Measurements from ENCODE around the gene ETNK2.
A peak's percentile ranks its signal among the peaks of the same experiment; 100 is the strongest.

ETNK2 gene

GRCh38 chr1:204136814-204137213 lies 15.0 kb downstream of the ETNK2 start:
- DNase-seq (ENCODE audit: low spot score in 2 of 2) (no peak), ATAC-seq (replicated peaks; ENCODE audit: extremely low read depth, poor library complexity, severe bottlenecking) (no peak)
- no peak overlapping the region for H3K27ac Mint-ChIP-seq (ENCODE audit: low read depth)
- H3K9me3 Mint-ChIP-seq: no peaks in the 10 kb centered on the region
- H3K4me1 Mint-ChIP-seq: no peaks in the 10 kb centered on the region
- peaks cover 8% of the 10 kb centered on the region for H3K27me3 Mint-ChIP-seq
- no peak overlapping the region for H3K4me3 Mint-ChIP-seq
- H3K36me3 Mint-ChIP-seq (ENCODE audit: insufficient read depth): peaks cover 3% of the 10 kb centered on the region

GRCh38 chr1:204134103-204134502 lies 17.7 kb downstream of the ETNK2 start:
- H3K9me3 Mint-ChIP-seq: no peaks in the 10 kb centered on the region
- no peak overlapping the region for H3K27ac Mint-ChIP-seq (ENCODE audit: low read depth)
- no peak for DNase-seq (ENCODE audit: low spot score in 2 of 2)
- no peak overlapping the region for H3K4me3 Mint-ChIP-seq
- ATAC-seq (replicated peaks; ENCODE audit: extremely low read depth, poor library complexity, severe bottlenecking): no peak
- H3K27me3 Mint-ChIP-seq: no peaks in the 10 kb centered on the region
- no peaks in the 10 kb centered on the region for H3K36me3 Mint-ChIP-seq (ENCODE audit: insufficient read depth)
- H3K4me1 Mint-ChIP-seq: peaks cover 4% of the 10 kb centered on the region

GRCh38 chr1:204132718-204133117 lies 19.1 kb downstream of the ETNK2 start:
- ATAC-seq (replicated peaks; ENCODE audit: extremely low read depth, poor library complexity, severe bottlenecking) (no peak), DNase-seq (ENCODE audit: low spot score in 2 of 2) (no peak)
- H3K27me3 Mint-ChIP-seq: no peaks in the 10 kb centered on the region
- H3K4me3 Mint-ChIP-seq: no peak overlapping the region
- no peaks in the 10 kb centered on the region for H3K9me3 Mint-ChIP-seq
- H3K27ac Mint-ChIP-seq (ENCODE audit: low read depth): no peak overlapping the region
- peaks cover 10% of the 10 kb centered on the region for H3K4me1 Mint-ChIP-seq
- H3K36me3 Mint-ChIP-seq (ENCODE audit: insufficient read depth): no peaks in the 10 kb centered on the region

GRCh38 chr1:204131978-204132377 lies 19.9 kb downstream of the ETNK2 start:
- H3K36me3 Mint-ChIP-seq (ENCODE audit: insufficient read depth): peaks cover under 1% of the 10 kb centered on the region

GRCh38 chr1:204130981-204131892 lies 20.6 kb downstream of the ETNK2 start:
- H3K36me3 Mint-ChIP-seq (ENCODE audit: insufficient read depth): peaks cover 3% of the 10 kb centered on the region
- H3K4me1 Mint-ChIP-seq: peaks cover 10% of the 10 kb centered on the region
- H3K9me3 Mint-ChIP-seq: no peaks in the 10 kb centered on the region
- no peak for DNase-seq (ENCODE audit: low spot score in 2 of 2)
- H3K27ac Mint-ChIP-seq (ENCODE audit: low read depth): peak overlapping the region; percentile 72
- no peak for ATAC-seq (replicated peaks; ENCODE audit: extremely low read depth, poor library complexity, severe bottlenecking)
- no peaks in the 10 kb centered on the region for H3K27me3 Mint-ChIP-seq
- no peak overlapping the region for H3K4me3 Mint-ChIP-seq

More at GRCh38 chr1:204131978-204132377, 19.9 kb downstream of the ETNK2 start:
- ATAC-seq (replicated peaks; ENCODE audit: extremely low read depth, poor library complexity, severe bottlenecking): no peak
- Mint-ChIP-seq H3K9me3 (no peaks in the 10 kb centered on the region), H3K27me3 (no peaks in the 10 kb centered on the region), H3K27ac (ENCODE audit: low read depth) (no peak overlapping the region), H3K4me1 (peaks cover 10% of the 10 kb centered on the region), H3K4me3 (no peak overlapping the region)
- DNase-seq (ENCODE audit: low spot score in 2 of 2): no peak

GRCh38 chr1:204130178-204130577 lies 21.7 kb downstream of the ETNK2 start:
- no peak for ATAC-seq (replicated peaks; ENCODE audit: extremely low read depth, poor library complexity, severe bottlenecking)

GRCh38 chr1:204128964-204129896 lies 22.6 kb downstream of the ETNK2 start:
- Mint-ChIP-seq H3K27ac (ENCODE audit: low read depth) (peak overlapping the region; percentile 30), H3K4me1 (peaks cover 10% of the 10 kb centered on the region), H3K9me3 (no peaks in the 10 kb centered on the region), H3K27me3 (no peaks in the 10 kb centered on the region), H3K36me3 (ENCODE audit: insufficient read depth) (peaks cover 3% of the 10 kb centered on the region), H3K4me3 (no peak overlapping the region)
- peak; percentile 75 for ATAC-seq (replicated peaks; ENCODE audit: extremely low read depth, poor library complexity, severe bottlenecking)
- peak; percentile 40 to 51 for DNase-seq (ENCODE audit: low spot score in 2 of 2)

More at GRCh38 chr1:204130178-204130577, 21.7 kb downstream of the ETNK2 start:
- peak overlapping the region; percentile 72 for H3K27ac Mint-ChIP-seq (ENCODE audit: low read depth)
- H3K9me3 Mint-ChIP-seq: no peaks in the 10 kb centered on the region
- no peak overlapping the region for H3K4me3 Mint-ChIP-seq
- no peaks in the 10 kb centered on the region for H3K27me3 Mint-ChIP-seq
- peaks cover 3% of the 10 kb centered on the region for H3K36me3 Mint-ChIP-seq (ENCODE audit: insufficient read depth)
- no peak for DNase-seq (ENCODE audit: low spot score in 2 of 2)
- peaks cover 10% of the 10 kb centered on the region for H3K4me1 Mint-ChIP-seq

- Mint-ChIP-seq H3K4me1 (peaks cover 10% of the 10 kb centered on the region), H3K9me3 (no peaks in the 10 kb centered on the region), H3K36me3 (ENCODE audit: insufficient read depth) (peaks cover 3% of the 10 kb centered on the region), H3K27me3 (no peaks in the 10 kb centered on the region), H3K27ac (ENCODE audit: low read depth) (peak overlapping the region; percentile 30), H3K4me3 (no peak overlapping the region)
- ATAC-seq (replicated peaks; ENCODE audit: extremely low read depth, poor library complexity, severe bottlenecking) (no peak), DNase-seq (ENCODE audit: low spot score in 2 of 2) (no peak)
These were observed 23.3 kb downstream of the ETNK2 start for GRCh38 chr1:204128464-204128963.

- peaks cover 10% of the 10 kb centered on the region for H3K4me1 Mint-ChIP-seq
- ATAC-seq (replicated peaks; ENCODE audit: extremely low read depth, poor library complexity, severe bottlenecking) (no peak), DNase-seq (ENCODE audit: low spot score in 2 of 2) (no peak)
- no peaks in the 10 kb centered on the region for H3K27me3 Mint-ChIP-seq
- no peak overlapping the region for H3K27ac Mint-ChIP-seq (ENCODE audit: low read depth)
- no peak overlapping the region for H3K4me3 Mint-ChIP-seq
- H3K36me3 Mint-ChIP-seq (ENCODE audit: insufficient read depth): peaks cover 3% of the 10 kb centered on the region
- no peaks in the 10 kb centered on the region for H3K9me3 Mint-ChIP-seq
These were observed 24.1 kb downstream of the ETNK2 start for GRCh38 chr1:204127597-204128242.

- Mint-ChIP-seq H3K36me3 (ENCODE audit: insufficient read depth) (peaks cover 3% of the 10 kb centered on the region), H3K27ac (ENCODE audit: low read depth) (no peak overlapping the region), H3K27me3 (no peaks in the 10 kb centered on the region), H3K4me3 (no peak overlapping the region), H3K4me1 (peaks cover 10% of the 10 kb centered on the region), H3K9me3 (no peaks in the 10 kb centered on the region)
- DNase-seq (ENCODE audit: low spot score in 2 of 2) (no peak), ATAC-seq (replicated peaks; ENCODE audit: extremely low read depth, poor library complexity, severe bottlenecking) (no peak)
These were observed 24.9 kb downstream of the ETNK2 start for GRCh38 chr1:204126956-204127355.

- Mint-ChIP-seq H3K9me3 (no peaks in the 10 kb centered on the region), H3K4me1 (peaks cover 10% of the 10 kb centered on the region), H3K4me3 (no peak overlapping the region), H3K36me3 (ENCODE audit: insufficient read depth) (peaks cover 3% of the 10 kb centered on the region), H3K27me3 (no peaks in the 10 kb centered on the region), H3K27ac (ENCODE audit: low read depth) (no peak overlapping the region)
- DNase-seq (ENCODE audit: low spot score in 2 of 2) (no peak), ATAC-seq (replicated peaks; ENCODE audit: extremely low read depth, poor library complexity, severe bottlenecking) (no peak)
These were observed 25.5 kb downstream of the ETNK2 start for GRCh38 chr1:204126386-204126785.

- ATAC-seq (replicated peaks; ENCODE audit: extremely low read depth, poor library complexity, severe bottlenecking) (no peak), DNase-seq (ENCODE audit: low spot score in 2 of 2) (no peak)
- Mint-ChIP-seq H3K27ac (ENCODE audit: low read depth) (no peak overlapping the region), H3K4me3 (no peak overlapping the region), H3K27me3 (no peaks in the 10 kb centered on the region), H3K36me3 (ENCODE audit: insufficient read depth) (peaks cover 3% of the 10 kb centered on the region), H3K9me3 (no peaks in the 10 kb centered on the region), H3K4me1 (peaks cover 10% of the 10 kb centered on the region)
These were observed 26.0 kb downstream of the ETNK2 start for GRCh38 chr1:204125759-204126351.
